ENCODE data around the gene ELF3. TPM values are rescaled to one million over a fixed set of nuclear protein-coding genes. Genes with fewer than 3 reads are reported as not detected.

The ELF3 gene
- total and polyA plus RNA-seq, 2 of the 8 experiments (the other 6 are each of a cell fraction or from before 2014, with no cell fraction given): 17.3 to 25.0 TPM

DNA sequence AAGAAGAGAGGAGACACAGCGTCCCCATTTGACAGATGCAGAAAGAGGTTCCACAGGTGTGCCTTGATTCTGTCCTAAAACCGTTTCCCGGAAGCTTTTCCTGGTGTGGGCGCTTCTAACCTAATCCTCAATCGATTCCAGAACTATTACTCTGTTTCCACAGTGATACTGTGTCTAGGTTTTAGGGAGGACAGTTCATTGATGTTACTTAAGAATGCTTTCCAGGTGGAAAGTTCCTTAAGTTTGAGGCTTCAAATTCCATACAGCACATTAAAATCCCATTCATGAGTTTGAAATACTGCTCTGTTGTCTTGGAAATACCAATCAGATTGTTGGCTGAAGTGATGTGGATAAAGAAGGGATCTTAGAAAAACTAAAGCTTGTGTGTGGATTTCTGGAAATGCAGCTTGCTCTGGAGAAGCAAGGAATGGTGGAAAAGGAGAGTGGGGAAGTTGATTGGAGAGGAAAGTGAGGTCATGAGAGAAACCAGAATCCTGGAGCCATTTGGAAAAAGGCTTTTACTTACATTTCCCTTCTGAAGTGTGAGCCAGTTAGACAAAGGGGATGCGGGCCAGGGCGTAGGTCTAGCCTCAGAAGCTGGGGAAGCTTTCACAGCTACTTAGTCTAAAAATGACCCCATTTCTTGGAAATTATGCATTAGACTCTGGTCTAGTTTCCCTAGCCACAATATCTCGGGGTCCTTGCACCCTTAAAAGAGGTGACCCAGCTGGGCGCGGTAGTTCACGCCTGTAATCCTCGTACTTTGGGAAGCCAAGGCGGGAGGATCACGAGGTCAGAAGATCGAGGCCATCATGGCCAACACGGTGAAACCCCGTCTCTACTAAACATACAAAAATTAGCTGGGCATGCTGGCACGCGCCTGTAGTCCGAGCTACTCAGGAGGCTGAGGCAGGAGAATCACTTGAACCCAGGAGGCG is 6.7 kb downstream of the ELF3 start (continued):
- no peak for TF ChIP-seq RBBP5 (IDR thresholded peaks at IDR 0.05; ENCODE audit: borderline replicate concordance, low read depth, low read length)
- no peak for TF ChIP-seq CTBP2 (IDR thresholded peaks at IDR 0.05; ENCODE audit: borderline replicate concordance, insufficient read depth, insufficient read length, low read length)
- TF ChIP-seq BACH1 (IDR thresholded peaks at IDR 0.05; ENCODE audit: low read length): no peak
- no peak for TF ChIP-seq CTCF (IDR thresholded peaks at IDR 0.05; ENCODE audit: control extremely low read depth in 1 of 3, insufficient read depth in 1 of 3, low read depth in 1 of 3, low read length in 3 of 3)
- no peak for TF ChIP-seq TEAD4 (IDR thresholded peaks at IDR 0.05; ENCODE audit: low read depth, low read length)
- no peak for TF ChIP-seq POU5F1 (IDR thresholded peaks at IDR 0.05; ENCODE audit: low read depth, low read length)
- TF ChIP-seq EZH2 (IDR thresholded peaks at IDR 0.05; ENCODE audit: low read depth, low read length, severe bottlenecking): no peak
- TF ChIP-seq MAFK (IDR thresholded peaks at IDR 0.05; ENCODE audit: low read depth, low read length): no peak
- TF ChIP-seq, protein P1, sequence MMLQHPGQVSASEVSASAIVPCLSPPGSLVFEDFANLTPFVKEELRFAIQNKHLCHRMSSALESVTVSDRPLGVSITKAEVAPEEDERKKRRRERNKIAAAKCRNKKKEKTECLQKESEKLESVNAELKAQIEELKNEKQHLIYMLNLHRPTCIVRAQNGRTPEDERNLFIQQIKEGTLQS (IDR thresholded peaks at IDR 0.05; ENCODE audit: insufficient read depth, low read depth, low read length): no peak
- no peak for TF ChIP-seq RXRA (IDR thresholded peaks at IDR 0.05; ENCODE audit: insufficient read depth, low read depth, low read length)
- TF ChIP-seq RAD21 (IDR thresholded peaks at IDR 0.05 in 1 of 2, conservative IDR thresholded peaks at IDR 0.05 in 1 of 2; ENCODE audit: low read depth in 2 of 2, low read length in 2 of 2): no peak
- no peak for TF ChIP-seq NANOG (IDR thresholded peaks at IDR 0.05; ENCODE audit: insufficient read depth, low read depth, low read length, poor library complexity, severe bottlenecking)
